Brain microvascular endothelial cell (primary cell): ENCODE data around the gene EXOC3L2.

Experiments
- DNase-seq: peaks from one replicate; pipeline ENCODE4 v3.0.0-alpha.2; 2020
- H3K27ac ChIP-seq: fragments of 250-450 bp; sonication (Bioruptor Pico); 2 replicates; pipeline ENCODE4 v1.5.1; 2020; ENCODE audit warnings: mild to moderate bottlenecking, moderate library complexity
- H3K27me3 ChIP-seq: fragments of 250-450 bp; sonication (Bioruptor Pico); replicated peaks from 2 replicates; pipeline ENCODE4 v1.5.1; 2020; ENCODE audit warnings: mild to moderate bottlenecking
- H3K36me3 ChIP-seq: fragments of 250-450 bp; sonication (Bioruptor Pico); replicated peaks from 2 replicates; pipeline ENCODE4 v1.5.1; 2020; ENCODE audit warnings: mild to moderate bottlenecking
- H3K4me3 ChIP-seq: 2 replicates; pipeline ENCODE4 v1.5.1; 2011; ENCODE audit warnings: low read depth, mild to moderate bottlenecking, control low read depth, low read length, moderate library complexity
- in situ Hi-C: cut with HindIII; loops from 2 replicates; pipeline ENCODE4 v1.10.0; 2017; ENCODE audit warnings: low sequenced_read_pairs, low pct_ligation_motif_present
- TF ChIP-seq, protein P1 (sequence below): IDR thresholded peaks from 2 replicates; pipeline ENCODE4 v1.5.1; 2011; ENCODE audit warnings: low read depth, mild to moderate bottlenecking, moderate library complexity, low read length, control low read depth, inconsistent platforms; ENCODE audit errors: missing control alignments

Gene EXOC3L2

DNA sequence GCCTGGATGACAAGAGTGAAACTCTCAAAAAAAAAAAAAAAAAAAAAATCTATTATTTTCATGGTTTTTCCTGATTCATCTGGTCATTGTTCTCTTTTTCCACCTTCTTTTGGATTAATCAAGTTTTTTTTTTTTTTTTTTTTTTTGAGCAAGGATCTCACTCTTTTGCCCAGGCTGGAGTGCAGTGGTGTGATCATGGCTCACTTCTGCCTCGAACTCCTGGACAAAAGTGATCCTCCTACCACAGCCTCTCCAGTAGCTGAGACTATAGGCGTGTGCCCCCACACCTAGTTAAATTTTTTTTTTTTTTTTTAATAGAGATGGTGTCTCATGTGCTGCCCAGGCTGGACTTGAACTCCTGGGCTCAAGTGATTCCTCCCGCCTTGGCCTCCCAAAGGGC, 38.9 kb downstream of the EXOC3L2 start:
- Histone ChIP-seq H3K4me3 (no peak overlapping the region), H3K27ac (no peak overlapping the region), H3K27me3 (no peaks in the 10 kb centered on the region), H3K36me3 (no peaks in the 10 kb centered on the region)
- TF ChIP-seq, protein P1, sequence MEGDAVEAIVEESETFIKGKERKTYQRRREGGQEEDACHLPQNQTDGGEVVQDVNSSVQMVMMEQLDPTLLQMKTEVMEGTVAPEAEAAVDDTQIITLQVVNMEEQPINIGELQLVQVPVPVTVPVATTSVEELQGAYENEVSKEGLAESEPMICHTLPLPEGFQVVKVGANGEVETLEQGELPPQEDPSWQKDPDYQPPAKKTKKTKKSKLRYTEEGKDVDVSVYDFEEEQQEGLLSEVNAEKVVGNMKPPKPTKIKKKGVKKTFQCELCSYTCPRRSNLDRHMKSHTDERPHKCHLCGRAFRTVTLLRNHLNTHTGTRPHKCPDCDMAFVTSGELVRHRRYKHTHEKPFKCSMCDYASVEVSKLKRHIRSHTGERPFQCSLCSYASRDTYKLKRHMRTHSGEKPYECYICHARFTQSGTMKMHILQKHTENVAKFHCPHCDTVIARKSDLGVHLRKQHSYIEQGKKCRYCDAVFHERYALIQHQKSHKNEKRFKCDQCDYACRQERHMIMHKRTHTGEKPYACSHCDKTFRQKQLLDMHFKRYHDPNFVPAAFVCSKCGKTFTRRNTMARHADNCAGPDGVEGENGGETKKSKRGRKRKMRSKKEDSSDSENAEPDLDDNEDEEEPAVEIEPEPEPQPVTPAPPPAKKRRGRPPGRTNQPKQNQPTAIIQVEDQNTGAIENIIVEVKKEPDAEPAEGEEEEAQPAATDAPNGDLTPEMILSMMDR, result no peak
- in situ Hi-C loops, result no loop called here
- DNase-seq, result no peak

DNA sequence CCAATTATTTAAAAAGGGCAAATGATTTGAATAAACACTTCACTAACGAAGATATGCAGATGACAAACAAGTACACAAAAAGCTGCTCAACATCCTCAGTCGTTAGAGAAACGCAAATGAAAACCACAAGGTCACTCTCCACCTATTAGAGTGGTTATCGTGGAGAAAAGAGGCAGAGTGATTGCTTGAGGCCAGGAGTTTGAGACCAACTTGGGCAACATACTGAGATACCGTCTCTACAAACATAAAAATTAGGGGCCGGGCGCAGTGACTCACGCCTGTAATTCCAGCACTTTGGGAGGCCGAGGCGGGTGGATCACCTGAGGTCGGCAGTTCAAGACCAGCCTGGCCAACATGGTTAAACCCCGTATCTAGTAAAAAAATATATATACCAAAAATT, 39.4 kb downstream of the EXOC3L2 start:
- no peaks in the 10 kb centered on the region for H3K36me3 ChIP-seq
- no peak overlapping the region for H3K27ac ChIP-seq
- no peak for DNase-seq
- H3K27me3 ChIP-seq, result no peaks in the 10 kb centered on the region
- TF ChIP-seq, protein P1, result no peak
- in situ Hi-C loops, result no loop called here
- no peak overlapping the region for H3K4me3 ChIP-seq

DNA sequence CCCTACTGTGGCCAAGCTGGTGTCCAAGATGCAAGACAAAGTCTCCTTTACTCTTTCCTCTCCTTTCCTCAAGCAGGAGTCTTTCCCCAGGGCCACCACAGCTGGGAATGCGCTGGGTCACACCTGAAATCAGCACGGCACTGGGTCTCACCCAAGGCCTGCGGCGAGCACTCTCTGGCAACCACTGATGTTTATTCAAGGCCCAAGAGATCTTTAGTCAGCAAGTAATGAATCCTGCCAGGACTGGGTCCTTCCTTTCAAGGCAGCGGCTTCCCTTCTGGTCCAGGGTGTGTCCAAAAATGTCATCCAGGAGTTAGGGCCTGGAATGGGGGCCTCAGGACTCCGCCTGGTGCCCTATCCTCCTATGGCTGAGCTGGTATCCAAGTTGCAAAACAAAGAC, 42.6 kb downstream of the EXOC3L2 start:
- no peak for DNase-seq
- Histone ChIP-seq H3K4me3 (no peak overlapping the region), H3K36me3 (no peaks in the 10 kb centered on the region), H3K27ac (no peak overlapping the region), H3K27me3 (no peaks in the 10 kb centered on the region)
- TF ChIP-seq, protein P1, result no peak
- in situ Hi-C loops, result no loop called here

DNA sequence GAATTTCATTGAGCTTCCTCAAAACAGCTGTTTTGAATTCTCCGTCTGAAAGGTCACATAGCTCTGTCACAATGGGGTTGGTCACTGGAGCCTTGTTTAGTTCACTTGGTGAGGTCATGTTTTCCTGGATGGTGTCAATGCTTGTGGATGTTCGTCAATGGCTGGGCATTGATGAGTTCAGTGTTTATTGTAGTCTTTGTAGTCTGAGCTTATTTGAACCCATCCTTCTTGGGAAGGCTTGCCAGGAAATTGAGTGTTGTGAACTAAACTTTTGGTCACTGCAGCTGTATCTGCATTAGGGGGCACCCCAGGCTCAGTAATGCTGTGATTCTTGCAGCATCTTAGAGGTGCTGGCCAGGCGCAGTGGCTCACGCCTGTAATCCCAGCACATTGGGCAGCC, 44.6 kb downstream of the EXOC3L2 start:
- TF ChIP-seq, protein P1, result peak; percentile 67
- H3K27ac ChIP-seq, result no peak overlapping the region
- in situ Hi-C loops, result no loop called here
- H3K4me3 ChIP-seq, result no peak overlapping the region
- H3K36me3 ChIP-seq, result no peaks in the 10 kb centered on the region
- no peaks in the 10 kb centered on the region for H3K27me3 ChIP-seq
- DNase-seq, result peak; percentile 69

DNA sequence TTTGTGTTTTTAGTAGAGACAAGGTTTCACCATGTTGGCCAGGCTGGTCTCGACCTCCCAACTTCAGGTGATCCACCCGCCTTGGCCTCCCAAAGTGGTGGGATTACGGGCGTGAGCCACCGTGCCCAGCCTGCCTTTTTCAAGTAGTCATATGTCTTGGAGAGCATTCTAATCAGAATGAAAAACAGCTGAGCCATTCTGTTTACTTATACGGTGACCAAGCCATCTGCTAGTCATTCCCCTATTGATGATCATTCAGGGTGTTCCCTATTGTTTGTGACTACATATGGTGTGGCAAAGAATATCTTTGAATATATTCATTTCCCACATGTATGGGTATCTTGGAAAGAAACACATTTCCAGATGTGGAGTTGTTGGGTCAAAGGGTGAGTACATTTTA, 49.4 kb downstream of the EXOC3L2 start:
- in situ Hi-C loops, result no loop called here
- Histone ChIP-seq H3K4me3 (no peak overlapping the region), H3K27me3 (no peaks in the 10 kb centered on the region), H3K36me3 (no peaks in the 10 kb centered on the region), H3K27ac (no peak overlapping the region)
- TF ChIP-seq, protein P1, result no peak
- no peak for DNase-seq

DNA sequence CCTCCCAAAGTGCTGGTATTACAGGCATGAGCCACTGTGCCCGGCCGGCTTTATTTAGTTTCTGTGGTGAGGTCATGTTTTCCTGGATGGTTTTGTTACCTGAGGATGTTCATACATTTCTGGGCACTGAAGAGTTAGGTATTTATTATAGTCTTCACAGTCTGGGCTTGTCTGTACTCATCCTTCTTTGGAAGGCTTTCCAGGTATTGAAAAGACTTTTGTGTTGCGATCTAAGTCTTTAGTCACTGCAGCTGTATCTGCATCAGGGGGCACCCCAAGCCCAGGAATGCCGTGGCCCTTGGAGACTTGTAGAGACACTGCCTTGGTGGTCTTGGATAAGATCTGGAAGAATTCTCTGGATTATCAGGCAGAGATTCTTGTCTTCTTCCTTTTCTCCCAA, 53.8 kb downstream of the EXOC3L2 start:
- no peak overlapping the region for H3K27ac ChIP-seq
- in situ Hi-C loops, result no loop called here
- TF ChIP-seq, protein P1, result no peak
- no peak overlapping the region for H3K4me3 ChIP-seq
- no peaks in the 10 kb centered on the region for H3K27me3 ChIP-seq
- DNase-seq, result no peak
- H3K36me3 ChIP-seq, result no peaks in the 10 kb centered on the region
